HG03460 (cell line): ENCODE results near the gene ZYG11B.
"Not testable (repeated sequence)": the region's sequence is repeated elsewhere in the genome, so short reads cannot be mapped to it uniquely, and the experiment has no call there.

Experiments
- ATAC-seq: cut with Tn5 transposase; IDR thresholded peaks from one replicate; pipeline ENCODE4 v1.9.1; 2021; ENCODE audit not compliant: unreplicated experiment

ZYG11B gene

GRCh38 chr1:52751589-52752483 lies 25.6 kb downstream of the ZYG11B start:
- ATAC-seq, result no peak

DNA sequence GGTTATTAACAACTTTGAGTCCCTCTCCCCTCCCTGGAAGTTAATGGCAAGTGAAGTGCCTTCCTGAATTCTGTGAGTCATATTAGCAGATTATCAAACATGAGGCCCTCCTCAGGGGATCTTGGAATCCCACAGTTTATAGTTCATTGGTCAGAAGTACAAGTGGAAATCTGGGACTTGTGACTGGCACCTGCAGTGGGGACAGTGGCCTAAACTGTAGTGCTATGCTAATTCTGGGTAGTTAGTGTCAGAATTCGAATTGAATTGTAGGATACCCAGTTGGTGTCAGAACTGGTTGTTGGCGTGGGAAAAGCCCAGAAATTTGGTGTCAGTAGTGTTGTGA lies 26.2 kb downstream of the ZYG11B start:
- ATAC-seq, result no peak

- no peak for ATAC-seq
These were observed 26.9 kb downstream of the ZYG11B start for GRCh38 chr1:52753169-52753568.

GRCh38 chr1:52756020-52756419 lies 29.8 kb downstream of the ZYG11B start:
- no peak for ATAC-seq

- no peak for ATAC-seq
These were observed 33.7 kb downstream of the ZYG11B start for GRCh38 chr1:52759908-52760307.

DNA sequence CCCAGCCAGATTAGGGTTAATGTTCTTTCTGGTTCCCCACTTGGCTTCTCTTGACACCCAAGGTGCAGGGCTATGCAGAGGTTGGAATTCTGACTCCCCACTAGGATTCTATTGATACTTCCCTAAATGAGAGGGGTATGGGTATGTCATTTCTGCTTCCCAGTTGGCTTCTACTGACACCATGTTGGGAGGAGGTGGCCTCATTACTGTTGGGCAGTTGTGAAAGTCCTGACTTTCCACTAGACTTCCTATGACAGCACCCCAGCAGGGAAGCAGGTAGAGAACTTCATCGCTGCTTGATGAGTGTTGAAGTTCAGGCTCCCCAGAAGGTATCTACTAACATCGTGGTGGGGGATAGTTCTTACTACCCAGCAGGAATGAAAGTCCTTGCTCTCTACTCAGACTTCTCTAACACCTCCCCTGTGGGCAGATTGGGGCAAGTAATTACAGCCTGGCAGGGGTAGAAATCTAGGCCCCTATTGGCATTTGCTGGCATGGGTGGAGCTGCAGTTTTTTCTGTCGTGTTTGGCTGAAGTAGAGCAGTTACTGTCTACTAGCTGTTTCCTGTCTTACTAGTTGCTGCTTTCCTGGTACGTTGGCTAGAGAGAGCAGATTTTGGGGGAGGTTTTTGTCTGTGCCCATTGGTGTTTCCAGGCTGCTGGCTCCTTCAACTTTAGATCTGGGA lies 41.5 kb downstream of the ZYG11B start:
- ATAC-seq, result no peak

DNA sequence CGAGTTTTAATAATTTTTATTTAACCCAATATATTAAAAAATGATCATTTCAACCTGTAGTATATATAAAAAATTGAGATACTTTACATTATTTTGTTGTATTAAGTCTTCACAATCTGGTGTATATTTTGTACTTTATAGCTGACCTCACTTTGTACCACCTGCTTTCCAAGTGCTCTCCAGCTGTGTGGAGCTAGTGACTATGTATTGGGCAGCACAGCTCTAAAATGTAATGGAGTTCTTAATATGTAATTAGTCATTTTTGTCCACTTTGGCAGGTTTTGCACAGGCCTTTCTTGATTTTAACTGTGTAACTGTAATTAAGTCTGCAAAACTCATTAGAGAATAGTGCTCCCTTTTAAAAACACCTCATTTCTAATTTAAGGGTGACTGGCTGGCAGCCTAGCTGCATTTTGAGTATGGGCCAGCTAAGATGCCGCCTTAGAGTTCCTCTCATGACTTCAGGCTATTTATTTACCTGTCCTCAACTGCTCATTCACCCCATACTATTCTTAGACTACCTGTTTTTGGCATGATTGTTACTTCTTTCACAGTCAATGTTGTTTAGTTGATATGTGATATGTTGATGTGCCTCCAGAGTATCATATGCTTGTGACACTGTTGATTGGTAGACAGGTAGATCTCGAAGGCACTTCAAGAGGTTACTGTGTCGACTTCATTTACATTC lies 43.2 kb downstream of the ZYG11B start:
- no peak for ATAC-seq

DNA sequence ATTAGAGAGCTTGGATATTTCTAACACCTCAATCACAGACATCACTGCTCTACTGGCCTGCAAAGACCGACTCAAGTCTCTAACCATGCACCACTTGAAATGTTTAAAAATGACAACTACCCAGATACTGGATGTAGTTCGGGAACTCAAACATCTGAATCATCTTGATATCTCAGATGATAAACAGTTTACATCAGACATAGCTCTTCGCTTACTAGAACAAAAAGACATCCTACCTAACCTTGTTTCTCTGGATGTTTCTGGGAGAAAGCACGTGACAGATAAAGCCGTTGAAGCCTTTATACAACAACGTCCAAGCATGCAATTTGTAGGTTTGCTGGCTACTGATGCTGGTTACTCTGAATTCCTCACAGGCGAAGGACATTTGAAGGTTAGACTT lies 45.1 kb downstream of the ZYG11B start:
- ATAC-seq, result no peak

DNA sequence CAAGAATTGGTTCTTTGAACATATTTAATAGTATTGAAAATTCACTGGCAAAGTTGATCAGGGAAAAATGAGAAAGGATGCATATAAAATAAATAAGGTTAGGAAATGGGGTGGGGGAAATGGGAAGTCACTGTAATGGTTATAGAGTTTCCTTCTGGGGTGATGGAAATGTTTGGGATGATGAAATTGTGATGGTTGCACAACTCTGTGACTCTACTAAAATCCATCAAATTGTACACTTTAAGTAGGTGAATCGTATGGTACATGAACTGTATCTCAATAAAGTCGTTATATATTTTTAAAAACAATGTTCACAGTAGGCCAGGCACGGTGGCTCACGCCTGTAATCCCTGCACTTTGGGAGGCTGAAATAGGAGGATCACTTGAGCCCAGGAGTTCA lies 59.9 kb downstream of the ZYG11B start:
- no peak for ATAC-seq

GRCh38 chr1:52790429-52790828 lies 64.2 kb downstream of the ZYG11B start:
- ATAC-seq, result not testable (repeated sequence)

DNA sequence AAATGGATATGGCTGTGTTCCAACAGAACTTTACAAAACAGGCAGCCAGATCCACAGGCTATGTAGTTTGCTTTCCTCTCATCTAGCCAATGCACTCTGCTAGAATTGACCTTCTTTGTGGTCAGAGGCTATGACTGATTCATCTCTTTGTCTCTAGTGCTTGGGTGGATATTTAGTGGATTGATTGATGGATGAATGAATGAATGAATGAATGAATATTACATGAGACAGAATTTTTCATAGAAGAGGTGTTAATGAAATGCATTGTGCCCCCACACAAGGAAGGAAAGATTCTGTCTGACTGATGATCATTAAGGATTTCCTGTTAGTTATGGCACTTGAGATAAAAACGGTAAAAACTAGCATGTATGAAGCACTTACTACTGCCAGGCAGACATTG lies 65.8 kb downstream of the ZYG11B start:
- no peak for ATAC-seq

DNA sequence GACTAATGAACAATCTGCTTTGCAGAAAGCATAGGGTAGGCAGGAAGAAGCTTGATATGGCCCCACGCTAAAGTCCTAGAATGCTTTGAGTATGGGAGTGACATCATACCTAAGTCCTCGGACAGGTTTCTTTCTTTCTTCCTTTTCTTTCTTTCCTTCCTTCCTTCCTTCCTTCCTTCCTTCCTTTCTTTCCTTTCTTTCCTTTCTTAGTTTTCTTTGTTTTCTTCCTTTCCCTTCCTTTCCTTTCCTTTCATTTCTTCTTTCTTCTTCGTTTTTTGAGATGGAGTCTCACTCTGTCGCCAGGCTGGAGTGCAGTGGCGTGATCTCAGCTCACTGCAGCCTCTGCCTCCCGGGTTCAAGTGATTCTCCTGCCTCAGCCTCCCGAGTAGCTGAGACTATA lies 67.5 kb downstream of the ZYG11B start:
- not testable (repeated sequence) for ATAC-seq

DNA sequence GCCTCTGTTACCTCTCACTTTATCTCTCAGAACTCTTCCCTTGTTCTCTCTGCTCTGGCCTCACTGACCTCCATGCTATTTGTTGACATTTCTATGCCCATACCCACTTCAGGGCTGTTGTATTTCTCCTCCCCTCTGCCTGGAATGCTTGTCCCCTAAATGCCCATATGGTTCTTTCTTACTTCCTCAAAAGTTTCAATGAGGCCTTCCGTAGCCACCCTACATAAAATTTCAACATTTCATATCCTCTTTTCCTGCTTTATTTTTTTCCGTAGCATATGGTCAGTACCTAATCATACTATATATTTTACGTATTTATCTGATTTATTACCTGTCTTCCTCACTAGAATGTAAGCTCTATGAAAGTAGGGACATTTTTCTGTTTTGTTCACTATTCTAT lies 69.2 kb downstream of the ZYG11B start:
- ATAC-seq, result no peak

DNA sequence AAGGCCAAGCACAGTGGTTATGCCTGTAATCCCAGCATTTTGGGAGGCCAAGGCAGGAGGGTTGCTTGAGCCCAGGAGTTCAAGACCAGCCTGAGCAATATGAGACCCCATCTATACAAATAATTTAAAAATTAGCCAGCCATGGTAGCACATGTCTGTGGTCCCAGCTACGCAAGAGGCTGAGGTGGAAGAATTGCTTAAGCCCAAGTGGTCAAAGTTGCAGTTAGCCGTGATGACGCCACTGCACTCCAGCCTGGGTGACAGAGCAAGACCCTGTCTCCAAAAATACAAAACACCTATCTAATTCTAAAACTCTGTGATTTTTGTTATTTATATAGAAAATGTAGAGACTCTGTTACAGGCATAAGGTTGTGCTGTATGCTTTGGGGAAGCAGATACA lies 72.1 kb downstream of the ZYG11B start:
- ATAC-seq, result no peak

- ATAC-seq, result no peak
These were observed 74.8 kb downstream of the ZYG11B start for GRCh38 chr1:52801011-52801410.

GRCh38 chr1:52804083-52804482 lies 77.8 kb downstream of the ZYG11B start:
- not testable (repeated sequence) for ATAC-seq

DNA sequence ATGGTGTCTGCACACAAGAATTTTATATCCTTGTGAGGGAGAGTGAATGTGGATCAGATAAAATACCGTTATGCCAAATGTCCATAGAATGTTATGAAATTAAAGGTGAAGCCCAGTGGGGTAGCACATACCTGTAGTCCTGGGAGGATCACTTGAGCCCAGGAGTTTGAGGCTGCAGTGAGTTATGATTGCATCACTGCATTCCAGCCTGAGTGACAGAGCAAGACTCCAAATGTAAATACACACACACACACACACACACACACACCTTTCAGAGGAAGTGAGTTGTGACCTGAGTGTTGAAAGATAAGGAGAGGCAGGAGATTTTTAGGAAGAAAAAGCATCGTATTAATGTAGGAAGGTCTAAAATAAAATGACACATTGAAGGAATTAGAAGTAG lies 88.2 kb downstream of the ZYG11B start:
- no peak for ATAC-seq

GRCh38 chr1:52820830-52821229 lies 94.6 kb downstream of the ZYG11B start:
- not testable (repeated sequence) for ATAC-seq

- ATAC-seq, result no peak
These were observed 99.6 kb downstream of the ZYG11B start for GRCh38 chr1:52825868-52826267.

DNA sequence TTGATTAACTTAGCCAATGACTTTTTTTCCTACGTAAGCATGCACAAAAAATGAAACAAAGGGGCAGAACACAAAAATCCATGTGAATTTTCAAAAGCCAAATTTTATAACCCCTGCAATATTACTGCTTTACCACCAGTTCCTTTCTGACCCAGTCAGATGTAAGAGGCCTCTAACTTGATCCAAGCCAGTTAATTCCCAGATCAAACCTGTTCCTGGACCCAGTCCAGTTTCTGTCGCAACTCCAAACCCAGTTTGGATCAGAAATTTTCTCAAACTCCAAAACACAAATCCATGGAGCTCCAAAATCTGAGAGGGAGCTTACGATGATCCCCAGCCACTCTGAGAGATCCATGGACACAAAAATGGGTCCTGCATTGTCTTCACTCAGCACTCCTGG lies 108.5 kb downstream of the ZYG11B start:
- no peak for ATAC-seq

GRCh38 chr1:52836035-52836434 lies 109.8 kb downstream of the ZYG11B start:
- ATAC-seq, result no peak

DNA sequence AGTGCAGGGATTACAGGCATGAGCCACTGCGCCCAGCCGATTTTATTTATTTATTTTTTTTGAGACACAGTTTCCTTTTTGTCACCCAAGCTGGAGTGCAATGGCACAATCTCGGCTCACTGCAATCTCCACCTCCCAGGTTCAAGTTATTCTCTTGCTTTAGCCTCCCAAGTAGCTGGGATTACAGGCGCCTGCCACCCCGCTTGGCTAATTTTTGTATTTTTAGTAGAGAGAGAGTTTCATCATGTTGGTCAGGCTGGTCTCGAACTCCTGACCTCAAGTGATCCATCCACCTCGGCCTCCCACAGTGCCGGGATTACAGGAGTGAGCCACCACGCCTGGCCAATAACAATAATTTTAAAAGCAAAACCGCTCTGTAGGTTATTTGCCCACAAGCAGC lies 112.9 kb downstream of the ZYG11B start:
- ATAC-seq, result not testable (repeated sequence)
